GM19438 (cell line): ENCODE measurements around the gene HEXIM2.
"Not testable (repeated sequence)": the region's sequence is repeated elsewhere in the genome, so short reads cannot be mapped to it uniquely, and the experiment has no call there.

Source experiments
- ATAC-seq: cut with Tn5 transposase; IDR thresholded peaks from one replicate; pipeline ENCODE4 v1.9.1; 2021; ENCODE audit warnings: low read depth; ENCODE audit not compliant: unreplicated experiment

The HEXIM2 gene

GRCh38 chr17:45168991-45169752 lies 7.5 kb downstream of the HEXIM2 start:
- no peak for ATAC-seq

- no peak for ATAC-seq
Measured at GRCh38 chr17:45170280-45170930, 8.7 kb downstream of the HEXIM2 start.

DNA sequence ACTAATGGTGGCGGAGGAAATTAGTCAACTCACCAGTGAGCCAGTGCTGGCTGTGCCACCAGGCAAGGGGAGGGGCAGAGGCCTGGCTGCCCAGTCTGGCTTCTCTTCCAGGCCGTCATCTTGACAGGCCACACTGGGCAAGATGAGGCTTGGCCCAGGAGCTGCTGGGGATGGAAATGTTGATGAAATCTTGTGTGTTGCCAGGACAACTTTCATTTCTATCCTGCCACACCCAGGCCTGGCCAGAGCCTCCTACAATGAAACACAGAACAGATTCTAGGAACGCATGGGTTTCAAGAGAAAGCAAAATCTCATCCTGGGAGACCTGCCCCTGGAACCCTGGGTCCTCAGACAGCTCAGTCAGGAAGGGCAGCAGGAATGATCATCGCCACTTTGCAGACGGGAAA lies 9.3 kb downstream of the HEXIM2 start:
- ATAC-seq, result no peak

DNA sequence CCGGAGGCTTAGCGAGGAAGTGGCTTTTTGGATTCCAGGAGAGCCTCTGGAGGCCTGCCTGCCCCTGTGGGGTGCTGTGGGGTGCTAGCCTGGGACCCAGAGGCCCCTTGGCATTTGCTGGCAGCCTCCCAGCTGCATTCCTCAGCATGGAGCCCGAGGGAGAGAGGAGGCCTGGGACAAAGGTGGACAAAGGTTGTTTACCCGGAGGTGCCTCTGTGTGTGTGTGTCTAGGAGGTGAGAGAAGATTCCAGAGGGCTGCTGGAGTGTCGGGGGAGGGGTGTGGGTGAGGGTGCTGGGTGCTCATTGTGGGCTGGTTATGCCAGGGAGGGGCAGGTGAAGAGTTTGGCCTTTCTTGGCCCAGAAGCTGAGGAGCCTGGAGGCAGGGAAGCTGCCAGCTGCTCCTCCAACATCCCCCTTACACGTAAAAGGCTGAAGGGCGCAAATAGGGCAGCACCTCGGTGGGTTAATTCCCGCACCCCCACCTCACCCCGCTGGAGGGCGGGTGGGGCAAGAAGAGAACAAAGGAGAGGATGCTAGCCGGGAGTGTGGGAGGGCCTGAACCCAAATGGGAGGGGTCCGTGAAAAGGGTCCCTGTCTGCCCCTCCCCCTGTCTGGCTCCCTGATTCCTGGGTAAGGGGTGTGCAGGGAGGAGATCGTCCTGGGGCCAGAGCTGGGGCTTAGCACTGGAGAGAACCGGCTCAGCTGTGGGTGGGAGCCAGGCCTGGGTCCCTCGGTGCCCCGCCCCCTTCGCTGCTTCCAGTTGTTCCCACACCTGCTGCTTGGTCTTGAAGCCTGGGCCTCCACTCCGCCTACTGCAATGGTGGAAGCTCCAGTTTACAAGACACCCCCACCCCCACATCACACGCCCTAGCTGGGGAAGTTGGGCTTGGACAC lies 9.9 kb downstream of the HEXIM2 start:
- ATAC-seq, result no peak

DNA sequence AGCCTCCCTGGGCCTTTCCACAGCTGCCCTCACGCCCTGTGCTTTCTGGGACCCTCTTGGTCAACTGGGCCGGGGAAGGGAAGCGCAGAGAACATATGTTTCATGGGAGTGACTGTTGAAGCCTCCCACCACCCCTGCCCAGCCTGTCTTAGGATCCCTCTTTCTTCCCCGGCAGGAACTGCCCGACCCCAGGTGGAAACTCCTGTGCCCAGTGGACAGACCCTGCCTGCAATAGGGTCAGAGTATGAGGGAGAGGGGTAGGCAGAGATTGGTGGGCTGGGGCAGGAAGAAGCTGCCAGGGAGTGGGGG lies 10.5 kb downstream of the HEXIM2 start:
- ATAC-seq, result no peak

DNA sequence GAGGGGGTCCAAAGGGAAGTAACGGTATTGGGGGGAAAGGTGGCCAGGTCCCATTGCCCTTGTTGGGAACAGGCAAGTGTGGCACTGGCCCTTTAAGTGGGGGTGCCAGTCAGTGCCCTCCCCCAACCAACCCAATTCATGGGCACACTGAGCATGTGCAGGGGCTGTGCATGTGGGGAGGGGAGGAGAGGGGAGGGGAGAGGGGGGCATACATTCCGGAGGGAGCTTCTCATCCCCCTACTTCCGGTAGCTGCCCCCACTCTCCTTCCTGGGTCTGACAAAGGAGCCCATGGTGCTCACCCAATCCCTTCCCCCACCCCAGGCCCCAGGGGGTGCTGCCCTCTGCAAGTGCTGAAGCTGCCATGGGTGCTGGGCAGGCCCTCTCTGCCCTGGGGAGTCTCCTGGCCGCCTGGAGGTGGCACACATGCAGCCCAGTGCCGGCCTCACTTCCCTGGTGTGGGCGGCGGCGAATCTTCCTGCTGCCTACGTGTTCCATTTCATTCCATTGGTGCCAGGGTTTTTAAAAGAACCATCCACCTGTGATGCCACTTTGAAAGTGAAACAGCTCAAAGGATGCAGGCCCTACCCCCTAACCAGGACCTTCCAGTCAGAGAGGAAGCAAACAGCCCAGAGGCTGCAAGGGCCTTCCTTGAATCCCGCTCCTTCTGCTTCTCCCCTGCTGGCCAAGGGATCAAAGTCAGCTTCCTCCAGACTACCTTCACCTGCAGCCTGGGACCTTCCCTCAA lies 11.0 kb downstream of the HEXIM2 start:
- ATAC-seq, result no peak

- no peak for ATAC-seq
Measured at GRCh38 chr17:45175759-45176115, 14.1 kb downstream of the HEXIM2 start.

GRCh38 chr17:45177563-45177962 lies 15.9 kb downstream of the HEXIM2 start:
- no peak for ATAC-seq

DNA sequence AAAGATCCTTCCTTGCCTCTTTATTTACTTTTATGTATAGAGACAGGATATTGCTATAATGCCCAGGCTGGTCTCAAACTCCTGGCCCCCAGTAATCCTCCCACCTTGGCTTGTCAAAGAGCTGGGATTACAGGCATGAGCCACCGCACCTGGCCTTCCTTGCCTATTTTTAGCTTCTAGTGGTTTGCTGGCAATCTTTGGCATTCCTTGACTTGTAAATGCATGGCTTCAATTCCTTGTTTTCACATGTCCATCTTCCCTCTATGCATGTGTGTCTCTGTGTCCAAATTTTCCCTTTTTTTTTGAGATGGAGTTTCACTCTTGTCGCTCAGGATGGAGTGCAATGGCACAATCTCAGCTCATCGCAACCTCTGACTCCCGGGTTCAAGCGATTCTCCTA lies 22.5 kb downstream of the HEXIM2 start:
- ATAC-seq, result no peak

- no peak for ATAC-seq
Measured at GRCh38 chr17:45186801-45187354, 25.2 kb downstream of the HEXIM2 start.

GRCh38 chr17:45189009-45189408 lies 27.3 kb downstream of the HEXIM2 start:
- ATAC-seq, result no peak

DNA sequence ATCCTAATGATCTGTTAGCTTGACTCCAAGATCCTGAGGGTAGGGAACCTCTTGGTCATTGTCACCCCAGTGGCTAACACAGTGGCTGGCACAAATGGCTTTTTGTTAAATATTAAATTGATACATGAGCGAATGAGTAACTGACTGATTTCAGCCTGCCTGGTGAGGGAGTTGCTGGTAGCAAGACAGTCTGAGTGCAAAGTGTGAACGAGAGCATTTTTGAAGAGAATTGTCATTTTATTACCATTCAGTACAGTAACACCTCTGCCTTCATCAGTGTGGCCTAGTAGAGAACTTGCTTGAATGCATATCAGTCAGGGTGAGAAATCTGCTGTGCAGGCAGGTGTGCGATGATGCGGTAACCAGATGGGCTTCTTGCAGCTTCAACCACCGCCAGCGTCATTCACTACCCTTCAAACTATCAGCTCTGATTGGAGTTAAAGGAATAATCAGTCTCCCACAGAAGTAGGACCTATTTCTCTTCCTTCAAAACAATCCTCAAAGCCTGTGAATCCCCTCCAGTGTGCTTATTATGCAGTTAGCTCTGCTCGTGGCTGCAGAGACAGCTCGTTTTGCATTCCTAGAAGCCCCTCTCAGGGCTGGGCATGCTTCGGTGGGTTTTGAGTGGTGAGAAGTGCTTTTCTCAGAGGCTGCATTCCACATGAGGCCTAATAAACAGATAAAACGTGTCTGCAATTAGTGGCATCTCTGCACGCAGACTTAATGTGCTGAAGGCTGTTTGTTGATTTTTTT lies 29.0 kb downstream of the HEXIM2 start:
- ATAC-seq, result no peak

GRCh38 chr17:45195424-45195823 lies 33.7 kb downstream of the HEXIM2 start:
- no peak for ATAC-seq

- no peak for ATAC-seq
Measured at GRCh38 chr17:45197108-45197507, 35.4 kb downstream of the HEXIM2 start.

DNA sequence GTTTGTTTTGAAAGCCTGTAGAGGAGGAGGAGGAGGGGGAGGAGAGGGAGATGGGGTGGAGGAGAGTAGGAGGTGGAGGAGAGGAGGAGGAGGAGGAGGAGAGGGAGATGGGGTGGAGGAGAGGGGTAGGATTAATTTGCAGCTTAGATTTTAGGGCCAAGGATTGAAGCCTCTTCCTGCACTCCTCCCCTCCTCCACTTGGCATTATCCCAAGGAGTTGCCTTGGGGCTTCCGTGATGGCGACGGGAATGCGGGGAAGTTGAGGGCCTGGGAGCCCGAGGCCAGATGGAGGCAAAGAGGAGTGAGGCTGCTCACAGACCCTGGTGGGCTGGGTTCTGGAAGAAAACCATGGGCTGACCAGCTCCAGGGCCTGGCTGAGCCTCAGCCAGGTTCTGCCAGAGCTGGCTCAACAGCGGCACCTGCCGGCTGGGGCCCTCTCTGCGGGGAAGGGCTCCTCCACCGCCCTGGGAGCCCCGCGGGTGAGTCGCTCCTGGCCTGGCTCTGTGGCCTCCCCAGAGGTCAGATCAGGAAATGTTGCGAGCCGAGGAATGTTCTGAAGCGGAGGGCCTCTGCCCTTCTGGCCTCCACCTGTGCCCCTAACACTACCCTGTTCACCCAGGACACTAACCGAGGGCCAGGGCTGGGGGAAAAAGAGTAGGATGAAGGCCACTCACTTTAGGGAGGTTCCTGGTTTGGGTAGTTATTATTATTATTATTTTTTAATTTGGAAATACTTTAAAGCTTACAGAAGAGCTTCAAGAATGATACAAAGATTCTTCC lies 36.1 kb downstream of the HEXIM2 start:
- peak; percentile 64 for ATAC-seq

DNA sequence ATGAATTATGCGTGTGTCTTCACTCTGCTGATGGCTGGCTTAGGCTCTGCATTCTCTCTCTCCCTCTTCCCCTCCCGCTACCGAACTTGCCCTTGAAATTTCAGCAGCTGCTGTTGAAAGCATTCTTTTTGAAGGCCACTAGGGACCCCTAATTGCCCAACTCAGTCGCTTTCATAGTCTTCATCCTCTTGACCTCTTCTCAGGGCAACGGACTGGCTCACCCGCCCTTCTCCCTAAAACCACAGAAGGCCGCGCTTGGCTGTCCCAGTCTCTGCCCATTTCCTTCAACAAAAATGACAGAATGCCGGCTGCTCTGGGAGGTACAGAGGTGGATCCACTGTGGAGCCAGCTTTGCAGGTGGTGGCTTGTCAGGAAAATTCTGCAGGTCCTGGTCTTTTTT lies 39.0 kb downstream of the HEXIM2 start:
- ATAC-seq, result no peak

- ATAC-seq, result no peak
Measured at GRCh38 chr17:45201457-45201856, 39.8 kb downstream of the HEXIM2 start.

DNA sequence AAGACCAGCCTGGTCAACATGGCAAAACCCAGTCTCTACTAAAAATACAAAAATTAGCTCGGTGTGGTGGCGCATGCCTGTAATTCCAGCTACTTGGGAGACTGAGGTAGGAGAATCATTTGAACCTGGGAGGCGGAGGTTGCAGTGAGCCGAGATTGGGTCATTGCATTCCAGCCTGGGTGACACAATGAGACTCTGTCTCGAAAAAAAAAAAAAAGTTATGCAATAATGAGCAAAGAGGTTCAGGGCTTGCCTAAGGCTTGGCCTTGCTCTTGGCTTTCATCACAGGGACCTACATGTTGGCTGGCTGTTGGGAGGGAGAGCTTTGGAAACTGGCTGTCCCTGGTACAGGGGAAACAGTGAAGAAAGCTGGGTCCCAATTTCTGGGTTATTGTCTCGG lies 40.2 kb downstream of the HEXIM2 start:
- not testable (repeated sequence) for ATAC-seq
